GM08714 (cell line): ENCODE measurements around the gene ADGRV1.

Source experiments
- H3K4me3 ChIP-seq: fragments of 200-500 bp; sonication (Bioruptor generic); 2 replicates; pipeline ENCODE4 v1.5.1; 2014; ENCODE audit warnings: mild to moderate bottlenecking, low read length, inconsistent platforms
- ZNF274 ChIP-seq: IDR thresholded peaks from 2 replicates; pipeline ENCODE4 v1.6.1; 2012; ENCODE audit warnings: mild to moderate bottlenecking, low read depth, low read length

The ADGRV1 gene

GRCh38 chr5:90689064-90689463 is 130.5 kb downstream of the ADGRV1 start:
- TF ChIP-seq ZNF274, result no peak
- H3K4me3 ChIP-seq, result no peak overlapping the region

- no peak for TF ChIP-seq ZNF274
- no peak overlapping the region for H3K4me3 ChIP-seq
These were observed 131.7 kb downstream of the ADGRV1 start for GRCh38 chr5:90690307-90690706.

GRCh38 chr5:90691533-90691932 is 132.9 kb downstream of the ADGRV1 start:
- no peak overlapping the region for H3K4me3 ChIP-seq
- TF ChIP-seq ZNF274, result no peak

- H3K4me3 ChIP-seq, result no peak overlapping the region
- no peak for TF ChIP-seq ZNF274
These were observed 137.6 kb downstream of the ADGRV1 start for GRCh38 chr5:90696153-90696552.

- no peak for TF ChIP-seq ZNF274
- no peak overlapping the region for H3K4me3 ChIP-seq
These were observed 141.7 kb downstream of the ADGRV1 start for GRCh38 chr5:90700299-90700698.

GRCh38 chr5:90703932-90704331 is 145.3 kb downstream of the ADGRV1 start:
- TF ChIP-seq ZNF274, result no peak
- H3K4me3 ChIP-seq, result no peak overlapping the region

- no peak for TF ChIP-seq ZNF274
- no peak overlapping the region for H3K4me3 ChIP-seq
These were observed 149.1 kb downstream of the ADGRV1 start for GRCh38 chr5:90707698-90708097.

GRCh38 chr5:90709323-90710155 is 150.9 kb downstream of the ADGRV1 start:
- TF ChIP-seq ZNF274, result no peak
- no peak overlapping the region for H3K4me3 ChIP-seq

GRCh38 chr5:90718387-90718786 is 159.8 kb downstream of the ADGRV1 start:
- no peak for TF ChIP-seq ZNF274
- no peak overlapping the region for H3K4me3 ChIP-seq

GRCh38 chr5:90739567-90739966 is 181.0 kb downstream of the ADGRV1 start:
- H3K4me3 ChIP-seq, result no peak overlapping the region
- no peak for TF ChIP-seq ZNF274

GRCh38 chr5:90740244-90740799 is 181.7 kb downstream of the ADGRV1 start:
- no peak for TF ChIP-seq ZNF274
- H3K4me3 ChIP-seq, result no peak overlapping the region

- no peak for TF ChIP-seq ZNF274
- H3K4me3 ChIP-seq, result no peak overlapping the region
These were observed 182.5 kb downstream of the ADGRV1 start for GRCh38 chr5:90741022-90741564.

GRCh38 chr5:90746119-90746518 is 187.5 kb downstream of the ADGRV1 start:
- no peak for TF ChIP-seq ZNF274
- H3K4me3 ChIP-seq, result no peak overlapping the region

GRCh38 chr5:90747175-90747574 is 188.6 kb downstream of the ADGRV1 start:
- no peak for TF ChIP-seq ZNF274
- no peak overlapping the region for H3K4me3 ChIP-seq

GRCh38 chr5:90747693-90748092 is 189.1 kb downstream of the ADGRV1 start:
- TF ChIP-seq ZNF274, result no peak
- H3K4me3 ChIP-seq, result no peak overlapping the region
